ENCODE measurements around the gene FBXL7.

Gene FBXL7

GRCh38 chr5:15645381-15646160, 145.6 kb downstream of the FBXL7 start:
- no peak for DNase-seq (ENCODE audit: low read depth)
- H3K4me3 ChIP-seq (ENCODE audit: control insufficient read depth, low read depth, low read length), result no peak overlapping the region
- TF ChIP-seq CTCF (IDR thresholded peaks at IDR 0.05; ENCODE audit: control insufficient read depth, insufficient read depth, low read depth, low read length, missing control alignments), result no peak

- TF ChIP-seq CTCF (IDR thresholded peaks at IDR 0.05; ENCODE audit: control insufficient read depth, insufficient read depth, low read depth, low read length, missing control alignments), result no peak
- no peak for DNase-seq (ENCODE audit: low read depth)
- no peak overlapping the region for H3K4me3 ChIP-seq (ENCODE audit: control insufficient read depth, low read depth, low read length)
Observed at GRCh38 chr5:15646371-15646770, 146.4 kb downstream of the FBXL7 start.

- H3K4me3 ChIP-seq (ENCODE audit: control insufficient read depth, low read depth, low read length), result no peak overlapping the region
- no peak for DNase-seq (ENCODE audit: low read depth)
- TF ChIP-seq CTCF (IDR thresholded peaks at IDR 0.05; ENCODE audit: control insufficient read depth, insufficient read depth, low read depth, low read length, missing control alignments), result no peak
Observed at GRCh38 chr5:15647251-15647650, 147.3 kb downstream of the FBXL7 start.

GRCh38 chr5:15650266-15650665, 150.3 kb downstream of the FBXL7 start:
- DNase-seq (ENCODE audit: low read depth), result no peak
- TF ChIP-seq CTCF (IDR thresholded peaks at IDR 0.05; ENCODE audit: control insufficient read depth, insufficient read depth, low read depth, low read length, missing control alignments), result no peak
- no peak overlapping the region for H3K4me3 ChIP-seq (ENCODE audit: control insufficient read depth, low read depth, low read length)

- no peak overlapping the region for H3K4me3 ChIP-seq (ENCODE audit: control insufficient read depth, low read depth, low read length)
- no peak for DNase-seq (ENCODE audit: low read depth)
- TF ChIP-seq CTCF (IDR thresholded peaks at IDR 0.05; ENCODE audit: control insufficient read depth, insufficient read depth, low read depth, low read length, missing control alignments), result no peak
Observed at GRCh38 chr5:15654779-15655178, 154.8 kb downstream of the FBXL7 start.

- H3K4me3 ChIP-seq (ENCODE audit: control insufficient read depth, low read depth, low read length), result no peak overlapping the region
- DNase-seq (ENCODE audit: low read depth), result no peak
- TF ChIP-seq CTCF (IDR thresholded peaks at IDR 0.05; ENCODE audit: control insufficient read depth, insufficient read depth, low read depth, low read length, missing control alignments), result no peak
Observed at GRCh38 chr5:15655683-15656082, 155.7 kb downstream of the FBXL7 start.

Data from AG09309 (cell line).